NB4 (cell line): ENCODE measurements around the gene LTF.

Experiments
- POLR2A ChIP-seq: IDR thresholded peaks from 2 replicates; pipeline ENCODE4 v1.6.1; 2011; ENCODE audit warnings: mild to moderate bottlenecking; ENCODE audit not compliant: insufficient read length; ENCODE audit errors: extremely low read depth
- TF ChIP-seq, protein P1 (sequence below): IDR thresholded peaks from one replicate; pipeline ENCODE4 v1.5.1; 2012; ENCODE audit warnings: low read depth, low read length

DNA sequence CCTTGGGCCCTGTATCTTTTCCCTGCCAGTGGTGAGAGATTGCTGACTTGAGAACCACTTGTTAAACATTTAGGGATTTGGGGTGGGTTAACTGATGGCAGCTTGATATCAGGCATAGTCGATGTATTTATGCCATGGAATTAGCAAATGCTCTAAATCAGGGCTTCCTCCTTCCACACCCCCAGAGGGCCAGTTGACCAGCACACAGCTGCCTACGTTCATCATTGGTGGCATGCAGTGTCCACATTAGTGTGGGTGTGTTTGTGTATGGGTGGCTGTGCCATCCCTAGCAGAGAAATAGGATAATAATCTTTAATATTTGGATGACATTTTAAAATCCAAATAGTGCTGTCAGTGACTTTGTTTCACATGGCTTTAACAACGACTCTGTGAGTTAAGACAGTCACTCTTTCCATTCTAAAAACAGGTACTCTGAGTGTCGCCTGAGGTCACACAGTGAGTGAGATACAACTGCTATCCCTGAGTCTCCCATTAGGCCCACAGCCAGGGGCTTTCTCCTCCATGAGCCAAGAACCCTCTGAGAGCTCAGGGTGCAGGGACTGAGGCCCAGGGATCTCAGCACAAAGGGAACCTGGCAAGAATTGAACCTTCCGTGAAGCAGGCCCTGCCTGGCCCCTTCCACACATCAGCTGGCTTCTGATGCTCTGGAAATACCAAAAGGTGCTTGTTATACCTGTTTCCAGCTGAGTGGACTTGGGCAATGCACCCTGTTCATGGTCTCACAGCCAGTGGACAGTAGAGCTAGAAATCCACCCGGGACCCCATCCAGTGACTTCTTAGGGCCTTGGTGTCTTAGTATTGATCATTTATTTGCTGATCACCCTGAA is 4.3 kb upstream of the LTF start:
- TF ChIP-seq, protein P1, sequence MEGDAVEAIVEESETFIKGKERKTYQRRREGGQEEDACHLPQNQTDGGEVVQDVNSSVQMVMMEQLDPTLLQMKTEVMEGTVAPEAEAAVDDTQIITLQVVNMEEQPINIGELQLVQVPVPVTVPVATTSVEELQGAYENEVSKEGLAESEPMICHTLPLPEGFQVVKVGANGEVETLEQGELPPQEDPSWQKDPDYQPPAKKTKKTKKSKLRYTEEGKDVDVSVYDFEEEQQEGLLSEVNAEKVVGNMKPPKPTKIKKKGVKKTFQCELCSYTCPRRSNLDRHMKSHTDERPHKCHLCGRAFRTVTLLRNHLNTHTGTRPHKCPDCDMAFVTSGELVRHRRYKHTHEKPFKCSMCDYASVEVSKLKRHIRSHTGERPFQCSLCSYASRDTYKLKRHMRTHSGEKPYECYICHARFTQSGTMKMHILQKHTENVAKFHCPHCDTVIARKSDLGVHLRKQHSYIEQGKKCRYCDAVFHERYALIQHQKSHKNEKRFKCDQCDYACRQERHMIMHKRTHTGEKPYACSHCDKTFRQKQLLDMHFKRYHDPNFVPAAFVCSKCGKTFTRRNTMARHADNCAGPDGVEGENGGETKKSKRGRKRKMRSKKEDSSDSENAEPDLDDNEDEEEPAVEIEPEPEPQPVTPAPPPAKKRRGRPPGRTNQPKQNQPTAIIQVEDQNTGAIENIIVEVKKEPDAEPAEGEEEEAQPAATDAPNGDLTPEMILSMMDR, result no peak
- TF ChIP-seq POLR2A, result no peak
